Measurements from ENCODE around the gene CTDNEP1. TPM values are rescaled to one million over a fixed set of nuclear protein-coding genes. Genes with fewer than 3 reads are reported as not detected.
A peak's percentile ranks its signal among the peaks of the same experiment; 100 is the strongest.

The CTDNEP1 gene
- total and polyA plus RNA-seq, 4 donors, result 11.0 to 28.6 (median 18.6) TPM

- Histone ChIP-seq H3K4me1 (ENCODE audit: control insufficient read depth in 4 of 4, insufficient read depth in 4 of 4, low read length in 3 of 4) (peaks cover 2 to 31% (median 25%) of the 10 kb centered on the region in 4 donors), H3K27me3 (ENCODE audit: control insufficient read depth in 4 of 4, insufficient read depth in 4 of 4, low read length in 3 of 4) (no peaks in the 10 kb centered on the region), H3K36me3 (ENCODE audit: control insufficient read depth in 4 of 4, insufficient read depth in 3 of 4, low read depth in 1 of 4, low read length in 3 of 4) (peaks cover 3 to 32% (median 20%) of the 10 kb centered on the region in 4 donors), H3K27ac (ENCODE audit: low read depth in 1 of 2, low read length in 2 of 2) (peak overlapping the region; percentile 98 to 99), H3K9me3 (ENCODE audit: control insufficient read depth in 4 of 4, low read length in 3 of 4) (no peaks in the 10 kb centered on the region), H3K9ac (ENCODE audit: low read depth in 1 of 2, low read length in 2 of 2) (peak overlapping the region; percentile 90), H3K4me3 (ENCODE audit: low read depth in 1 of 3, low read length in 3 of 3) (peak overlapping the region; percentile 74 to 91 (median 86))
- TF ChIP-seq GABPA (IDR thresholded peaks at IDR 0.05 in 1 of 2, conservative IDR thresholded peaks at IDR 0.05 in 1 of 2) (peak in 1 of 2 donors; percentile 68), NR2F2 (IDR thresholded peaks at IDR 0.05) (peak; percentile 17), RAD21 (IDR thresholded peaks at IDR 0.05) (peak in 1 of 2 donors; percentile 34), HNF4A (conservative IDR thresholded peaks at IDR 0.05) (no peak), ATF3 (IDR thresholded peaks at IDR 0.05) (peak; percentile 38), FOXA2 (IDR thresholded peaks at IDR 0.05) (no peak), EGR1 (IDR thresholded peaks at IDR 0.05; ENCODE audit: low read depth in 2 of 2) (peak; percentile 17 to 75), SP1 (IDR thresholded peaks at IDR 0.05) (peak; percentile 45), YY1 (IDR thresholded peaks at IDR 0.05) (peak; percentile 80), TAF1 (conservative IDR thresholded peaks at IDR 0.05) (no peak), HNF4G (IDR thresholded peaks at IDR 0.05) (no peak), FOXA1 (IDR thresholded peaks at IDR 0.05) (no peak), RXRA (IDR thresholded peaks at IDR 0.05) (no peak), JUND (IDR thresholded peaks at IDR 0.05) (no peak)
- TF ChIP-seq, protein P1, sequence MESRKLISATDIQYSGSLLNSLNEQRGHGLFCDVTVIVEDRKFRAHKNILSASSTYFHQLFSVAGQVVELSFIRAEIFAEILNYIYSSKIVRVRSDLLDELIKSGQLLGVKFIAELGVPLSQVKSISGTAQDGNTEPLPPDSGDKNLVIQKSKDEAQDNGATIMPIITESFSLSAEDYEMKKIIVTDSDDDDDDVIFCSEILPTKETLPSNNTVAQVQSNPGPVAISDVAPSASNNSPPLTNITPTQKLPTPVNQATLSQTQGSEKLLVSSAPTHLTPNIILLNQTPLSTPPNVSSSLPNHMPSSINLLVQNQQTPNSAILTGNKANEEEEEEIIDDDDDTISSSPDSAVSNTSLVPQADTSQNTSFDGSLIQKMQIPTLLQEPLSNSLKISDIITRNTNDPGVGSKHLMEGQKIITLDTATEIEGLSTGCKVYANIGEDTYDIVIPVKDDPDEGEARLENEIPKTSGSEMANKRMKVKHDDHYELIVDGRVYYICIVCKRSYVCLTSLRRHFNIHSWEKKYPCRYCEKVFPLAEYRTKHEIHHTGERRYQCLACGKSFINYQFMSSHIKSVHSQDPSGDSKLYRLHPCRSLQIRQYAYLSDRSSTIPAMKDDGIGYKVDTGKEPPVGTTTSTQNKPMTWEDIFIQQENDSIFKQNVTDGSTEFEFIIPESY (IDR thresholded peaks at IDR 0.05), result peak; percentile 56
- TF ChIP-seq, protein P2, sequence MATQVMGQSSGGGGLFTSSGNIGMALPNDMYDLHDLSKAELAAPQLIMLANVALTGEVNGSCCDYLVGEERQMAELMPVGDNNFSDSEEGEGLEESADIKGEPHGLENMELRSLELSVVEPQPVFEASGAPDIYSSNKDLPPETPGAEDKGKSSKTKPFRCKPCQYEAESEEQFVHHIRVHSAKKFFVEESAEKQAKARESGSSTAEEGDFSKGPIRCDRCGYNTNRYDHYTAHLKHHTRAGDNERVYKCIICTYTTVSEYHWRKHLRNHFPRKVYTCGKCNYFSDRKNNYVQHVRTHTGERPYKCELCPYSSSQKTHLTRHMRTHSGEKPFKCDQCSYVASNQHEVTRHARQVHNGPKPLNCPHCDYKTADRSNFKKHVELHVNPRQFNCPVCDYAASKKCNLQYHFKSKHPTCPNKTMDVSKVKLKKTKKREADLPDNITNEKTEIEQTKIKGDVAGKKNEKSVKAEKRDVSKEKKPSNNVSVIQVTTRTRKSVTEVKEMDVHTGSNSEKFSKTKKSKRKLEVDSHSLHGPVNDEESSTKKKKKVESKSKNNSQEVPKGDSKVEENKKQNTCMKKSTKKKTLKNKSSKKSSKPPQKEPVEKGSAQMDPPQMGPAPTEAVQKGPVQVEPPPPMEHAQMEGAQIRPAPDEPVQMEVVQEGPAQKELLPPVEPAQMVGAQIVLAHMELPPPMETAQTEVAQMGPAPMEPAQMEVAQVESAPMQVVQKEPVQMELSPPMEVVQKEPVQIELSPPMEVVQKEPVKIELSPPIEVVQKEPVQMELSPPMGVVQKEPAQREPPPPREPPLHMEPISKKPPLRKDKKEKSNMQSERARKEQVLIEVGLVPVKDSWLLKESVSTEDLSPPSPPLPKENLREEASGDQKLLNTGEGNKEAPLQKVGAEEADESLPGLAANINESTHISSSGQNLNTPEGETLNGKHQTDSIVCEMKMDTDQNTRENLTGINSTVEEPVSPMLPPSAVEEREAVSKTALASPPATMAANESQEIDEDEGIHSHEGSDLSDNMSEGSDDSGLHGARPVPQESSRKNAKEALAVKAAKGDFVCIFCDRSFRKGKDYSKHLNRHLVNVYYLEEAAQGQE (IDR thresholded peaks at IDR 0.05), result peak; percentile 57
- TF ChIP-seq, protein P3, sequence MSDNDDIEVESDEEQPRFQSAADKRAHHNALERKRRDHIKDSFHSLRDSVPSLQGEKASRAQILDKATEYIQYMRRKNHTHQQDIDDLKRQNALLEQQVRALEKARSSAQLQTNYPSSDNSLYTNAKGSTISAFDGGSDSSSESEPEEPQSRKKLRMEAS (IDR thresholded peaks at IDR 0.05), result peak; percentile 45
- TF ChIP-seq, protein P4, sequence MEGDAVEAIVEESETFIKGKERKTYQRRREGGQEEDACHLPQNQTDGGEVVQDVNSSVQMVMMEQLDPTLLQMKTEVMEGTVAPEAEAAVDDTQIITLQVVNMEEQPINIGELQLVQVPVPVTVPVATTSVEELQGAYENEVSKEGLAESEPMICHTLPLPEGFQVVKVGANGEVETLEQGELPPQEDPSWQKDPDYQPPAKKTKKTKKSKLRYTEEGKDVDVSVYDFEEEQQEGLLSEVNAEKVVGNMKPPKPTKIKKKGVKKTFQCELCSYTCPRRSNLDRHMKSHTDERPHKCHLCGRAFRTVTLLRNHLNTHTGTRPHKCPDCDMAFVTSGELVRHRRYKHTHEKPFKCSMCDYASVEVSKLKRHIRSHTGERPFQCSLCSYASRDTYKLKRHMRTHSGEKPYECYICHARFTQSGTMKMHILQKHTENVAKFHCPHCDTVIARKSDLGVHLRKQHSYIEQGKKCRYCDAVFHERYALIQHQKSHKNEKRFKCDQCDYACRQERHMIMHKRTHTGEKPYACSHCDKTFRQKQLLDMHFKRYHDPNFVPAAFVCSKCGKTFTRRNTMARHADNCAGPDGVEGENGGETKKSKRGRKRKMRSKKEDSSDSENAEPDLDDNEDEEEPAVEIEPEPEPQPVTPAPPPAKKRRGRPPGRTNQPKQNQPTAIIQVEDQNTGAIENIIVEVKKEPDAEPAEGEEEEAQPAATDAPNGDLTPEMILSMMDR (IDR thresholded peaks at IDR 0.05; ENCODE audit: low read depth, low read length, missing input control), result no peak
- peak; percentile 95 for DNase-seq (ENCODE audit: low spot score)
- 1% methylated on average over 49 of the region's 49 CpGs for WGBS
Observed at GRCh38 chr17:7242717-7243452, 8.6 kb downstream of the CTDNEP1 start.
